Activated CD8-positive, alpha-beta memory T cell treated with anti-CD3 and anti-CD28 coated beads for 24 hours (primary cell): ENCODE data around the gene PLA2G4F.
A peak's percentile ranks its signal among the peaks of the same experiment; 100 is the strongest.

Source experiments
- DNase-seq: peaks from one replicate; pipeline ENCODE4 v3.0.0-alpha.2; 2020

PLA2G4F gene

GRCh38 chr15:42156243-42156922 lies at the start of gene PLA2G4F:
Gene PLA2G4F (minus strand): TSS chr15:42156636. CDS start chr15:42156549, 87 bp downstream.
- DNase-seq, result no peak

GRCh38 chr15:42203891-42204290 lies 47.5 kb upstream of the PLA2G4F start:
- no peak for DNase-seq

- DNase-seq, result no peak
Measured at GRCh38 chr15:42202653-42203052, 46.2 kb upstream of the PLA2G4F start.

- DNase-seq, result no peak
Measured at GRCh38 chr15:42201801-42202200, 45.4 kb upstream of the PLA2G4F start.

DNA sequence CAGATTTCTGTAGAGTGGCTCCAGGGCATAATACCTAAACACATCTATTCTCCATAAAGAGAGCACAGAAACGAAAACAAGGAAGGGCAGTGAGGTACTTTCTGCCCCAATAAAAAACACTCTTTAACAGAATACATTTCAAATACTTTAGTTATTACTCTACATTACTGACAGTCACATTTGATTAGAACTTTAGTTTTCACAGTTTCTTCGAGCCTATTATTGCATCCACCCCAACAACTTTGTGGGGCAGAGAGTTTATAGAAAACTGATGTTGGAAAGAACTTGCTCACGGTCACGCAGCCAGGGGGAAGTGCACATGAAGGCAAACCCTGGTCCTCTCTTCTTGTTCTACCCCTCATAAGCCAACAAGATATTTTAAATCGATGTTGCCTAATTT lies 42.7 kb upstream of the PLA2G4F start:
- DNase-seq, result no peak

- no peak for DNase-seq
Measured at GRCh38 chr15:42198516-42198915, 42.1 kb upstream of the PLA2G4F start.

GRCh38 chr15:42194513-42194912 lies 38.1 kb upstream of the PLA2G4F start:
- DNase-seq, result no peak

- DNase-seq, result no peak
Measured at GRCh38 chr15:42193383-42193782, 36.9 kb upstream of the PLA2G4F start.

DNA sequence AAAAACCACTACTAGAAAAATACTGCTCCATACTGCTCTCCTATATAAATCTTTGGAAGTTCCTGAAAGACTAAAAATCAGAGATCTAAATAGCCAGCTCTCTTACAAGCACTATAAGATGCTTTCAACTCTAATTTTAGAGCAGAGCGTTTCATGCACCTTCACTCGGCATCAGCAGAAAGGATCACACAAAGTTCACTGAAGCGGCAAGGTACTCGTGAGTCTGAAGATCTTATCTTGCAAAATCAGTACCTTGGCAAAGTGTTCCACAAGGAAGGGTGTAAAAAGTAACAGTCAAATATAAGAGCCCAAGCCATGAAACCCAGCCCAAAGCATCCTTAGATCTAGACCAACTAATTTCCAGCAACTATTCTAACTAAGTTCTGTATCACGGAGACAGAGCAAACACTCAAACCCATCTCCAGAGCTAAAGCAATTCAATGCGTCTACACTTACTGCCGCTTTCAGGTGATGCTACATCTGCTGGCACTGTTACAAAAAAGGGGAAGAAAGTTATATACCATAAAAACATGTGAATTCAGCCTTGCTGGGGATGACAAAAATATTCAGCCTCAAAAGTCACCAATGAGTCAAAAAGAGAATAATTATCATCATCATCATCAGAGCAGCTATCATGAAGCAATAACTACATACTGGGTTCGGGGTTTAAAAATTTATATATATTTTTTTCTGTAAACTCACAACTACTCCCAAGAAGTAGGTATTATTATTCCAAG lies 35.3 kb upstream of the PLA2G4F start:
- DNase-seq, result no peak

DNA sequence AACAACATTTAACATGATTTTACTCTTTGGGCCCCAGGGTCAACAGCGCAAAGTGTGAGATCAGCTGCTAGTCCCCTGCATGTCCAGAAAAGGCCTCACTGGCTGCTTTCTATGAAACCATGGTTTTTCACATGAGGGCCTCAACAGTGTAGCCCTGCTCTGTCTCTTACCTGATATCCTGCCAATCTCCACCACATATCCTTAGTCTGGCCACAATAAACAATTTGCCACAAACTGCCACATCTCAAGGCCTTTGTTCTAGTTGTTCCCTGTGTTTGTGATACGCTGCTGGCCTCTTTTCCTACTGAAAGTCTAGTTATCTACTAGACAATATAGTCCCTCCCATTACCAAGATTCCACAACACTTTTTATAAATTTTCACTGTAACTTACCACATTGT lies 33.9 kb upstream of the PLA2G4F start:
- no peak for DNase-seq

- no peak for DNase-seq
Measured at GRCh38 chr15:42185801-42186200, 29.4 kb upstream of the PLA2G4F start.

- no peak for DNase-seq
Measured at GRCh38 chr15:42184736-42185135, 28.3 kb upstream of the PLA2G4F start.

DNA sequence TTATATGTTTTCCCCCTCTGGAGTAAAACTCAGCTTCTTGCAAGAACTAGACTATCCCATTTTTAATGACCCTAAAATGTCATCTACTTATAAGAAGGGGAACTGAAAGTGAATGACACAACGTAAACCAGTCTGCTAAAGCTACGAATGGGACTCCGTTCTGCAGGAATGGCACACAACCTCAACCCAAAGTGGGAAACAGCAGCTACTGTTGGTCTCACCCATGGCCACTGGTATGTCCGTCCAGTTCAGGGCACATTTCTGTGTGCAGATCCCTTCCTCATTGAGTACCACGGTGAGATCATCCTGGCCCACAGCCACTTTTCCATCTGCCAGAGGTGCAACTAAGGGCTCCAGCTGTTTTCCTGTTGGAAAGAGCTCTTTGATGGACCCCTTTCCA lies 27.9 kb upstream of the PLA2G4F start:
- no peak for DNase-seq

- DNase-seq, result no peak
Measured at GRCh38 chr15:42182961-42183360, 26.5 kb upstream of the PLA2G4F start.

GRCh38 chr15:42182328-42182886 lies 26.0 kb upstream of the PLA2G4F start:
- DNase-seq, result no peak

DNA sequence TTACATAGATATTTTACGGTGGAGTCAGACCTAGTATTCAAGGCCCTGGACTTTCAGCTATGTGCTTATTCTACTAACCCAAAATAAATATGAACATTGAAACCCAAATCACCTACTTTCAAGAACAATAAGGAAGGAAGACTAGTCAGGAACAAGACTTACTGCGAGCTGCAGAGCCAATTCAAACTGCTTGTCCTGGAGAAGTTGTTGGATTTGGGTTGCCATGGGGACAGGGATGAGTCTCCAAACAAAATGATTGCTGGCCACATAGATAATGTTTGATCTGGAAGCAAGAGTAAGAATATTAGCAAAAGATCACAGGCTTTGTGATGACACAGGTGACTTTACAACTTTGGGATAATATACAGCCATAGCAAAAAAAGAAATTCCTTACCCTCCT lies 21.6 kb upstream of the PLA2G4F start:
- DNase-seq, result no peak

- DNase-seq, result no peak
Measured at GRCh38 chr15:42175671-42176070, 19.2 kb upstream of the PLA2G4F start.

GRCh38 chr15:42172475-42172874 lies 16.0 kb upstream of the PLA2G4F start:
- DNase-seq, result no peak

- DNase-seq, result peak; percentile 15
Measured at GRCh38 chr15:42171795-42172194, 15.4 kb upstream of the PLA2G4F start.

DNA sequence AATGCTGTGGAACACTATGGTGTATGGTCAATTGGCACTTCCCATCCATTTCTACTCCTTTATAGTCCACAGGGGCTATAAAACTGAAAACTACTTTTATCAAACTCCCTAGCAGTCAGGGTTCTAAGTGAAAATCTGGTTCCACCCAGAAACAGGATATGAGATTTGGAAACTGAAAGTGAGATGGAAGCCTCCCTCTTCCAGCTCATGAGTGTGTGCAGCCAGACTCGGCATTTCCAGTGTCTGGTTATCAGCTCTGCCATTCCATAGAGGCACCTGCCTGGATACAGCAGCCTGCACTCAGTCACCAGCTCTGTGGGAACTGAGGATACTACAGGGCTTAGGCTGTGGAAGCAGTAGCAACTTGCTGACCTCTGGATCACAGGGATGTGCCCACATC lies 14.7 kb upstream of the PLA2G4F start:
- DNase-seq, result peak; percentile 38

GRCh38 chr15:42166225-42166940 lies 9.9 kb upstream of the PLA2G4F start:
- DNase-seq, result peak; percentile 40

DNA sequence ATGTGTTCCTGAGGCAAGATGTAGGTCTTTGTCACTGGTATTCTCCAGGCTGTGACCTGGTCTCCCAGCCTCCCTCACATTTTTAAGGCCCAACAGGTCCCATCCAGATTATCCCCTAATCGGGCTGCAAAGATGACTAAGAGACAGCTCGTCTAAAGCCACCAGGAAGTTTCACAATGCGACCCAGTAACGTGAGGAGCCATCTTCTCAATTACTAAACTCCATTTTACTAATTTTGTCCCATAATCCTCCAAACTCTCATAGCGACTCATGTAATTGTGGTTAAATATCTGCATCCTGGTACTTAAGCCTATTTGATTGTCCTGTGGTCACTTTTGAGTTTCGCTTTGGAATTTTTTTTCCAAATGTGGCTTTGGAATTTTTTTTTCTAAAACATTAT lies 8.7 kb upstream of the PLA2G4F start:
- no peak for DNase-seq

GRCh38 chr15:42163947-42164550 lies 7.6 kb upstream of the PLA2G4F start:
- no peak for DNase-seq
